Fibroblast of skin of abdomen (primary cell): Measurements from ENCODE around the gene CASKIN1.
"Not testable (repeated sequence)": the region's sequence is repeated elsewhere in the genome, so short reads cannot be mapped to it uniquely, and the experiment has no call there.

Experiments used
- DNase-seq: peaks from one replicate; pipeline ENCODE4 v3.0.0-alpha.2; 2013

CASKIN1 gene

GRCh38 chr16:2209258-2210008 lies 13.0 kb upstream of the CASKIN1 start:
- DNase-seq = no peak

- DNase-seq = no peak
These were observed 12.4 kb upstream of the CASKIN1 start for GRCh38 chr16:2208772-2209171.

DNA sequence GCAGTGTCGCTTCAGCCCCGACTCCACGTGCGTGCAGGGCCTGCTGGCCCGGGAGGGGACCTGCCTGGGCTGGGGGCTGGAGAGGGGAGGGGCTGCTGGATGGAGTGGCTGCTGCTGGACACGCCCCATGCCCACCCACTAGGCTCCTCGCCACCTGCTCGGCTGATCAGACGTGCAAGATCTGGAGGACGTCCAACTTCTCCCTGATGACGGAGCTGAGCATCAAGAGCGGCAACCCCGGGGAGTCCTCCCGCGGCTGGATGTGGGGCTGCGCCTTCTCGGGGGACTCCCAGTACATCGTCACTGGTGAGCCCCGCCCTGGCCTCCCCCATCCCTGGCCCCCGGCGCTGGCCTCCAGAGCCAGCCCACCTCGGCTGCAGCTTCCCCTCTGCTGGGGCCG lies 11.9 kb upstream of the CASKIN1 start:
- no peak for DNase-seq

DNA sequence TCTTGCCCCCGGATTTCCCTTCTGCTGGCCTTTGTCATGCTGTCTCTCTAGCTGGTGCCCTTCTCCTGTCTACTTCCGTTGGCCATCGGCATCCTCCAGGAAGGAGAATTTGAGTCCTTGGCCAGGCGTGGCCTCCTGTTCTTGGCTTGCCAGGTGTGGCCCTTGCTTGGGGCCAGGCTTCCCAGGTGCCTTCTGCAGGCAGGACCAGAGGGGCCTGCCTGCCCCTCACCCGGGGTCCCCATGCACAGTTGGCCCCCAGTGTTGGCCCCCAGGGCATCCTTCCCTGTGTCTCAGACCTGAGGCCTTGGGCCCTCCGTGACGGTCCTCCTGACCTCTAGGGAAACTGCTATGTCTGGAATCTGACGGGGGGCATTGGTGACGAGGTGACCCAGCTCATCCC lies 11.5 kb upstream of the CASKIN1 start:
- no peak for DNase-seq

GRCh38 chr16:2206780-2207433 lies 10.5 kb upstream of the CASKIN1 start:
- peak; percentile 25 for DNase-seq

DNA sequence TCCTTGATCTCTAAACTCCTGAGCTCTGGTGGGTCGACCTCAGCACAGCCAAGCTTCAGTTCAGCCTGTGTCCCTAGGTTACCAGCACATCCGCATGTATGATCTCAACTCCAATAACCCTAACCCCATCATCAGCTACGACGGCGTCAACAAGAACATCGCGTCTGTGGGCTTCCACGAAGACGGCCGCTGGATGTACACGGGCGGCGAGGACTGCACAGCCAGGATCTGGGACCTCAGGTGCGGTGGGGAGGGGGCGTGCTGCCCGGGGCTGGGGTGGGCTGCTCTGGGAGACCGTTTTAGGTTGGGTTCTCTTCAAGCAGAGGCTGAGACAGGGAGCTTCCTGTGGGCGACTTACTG lies 10.0 kb upstream of the CASKIN1 start:
- DNase-seq = no peak

DNA sequence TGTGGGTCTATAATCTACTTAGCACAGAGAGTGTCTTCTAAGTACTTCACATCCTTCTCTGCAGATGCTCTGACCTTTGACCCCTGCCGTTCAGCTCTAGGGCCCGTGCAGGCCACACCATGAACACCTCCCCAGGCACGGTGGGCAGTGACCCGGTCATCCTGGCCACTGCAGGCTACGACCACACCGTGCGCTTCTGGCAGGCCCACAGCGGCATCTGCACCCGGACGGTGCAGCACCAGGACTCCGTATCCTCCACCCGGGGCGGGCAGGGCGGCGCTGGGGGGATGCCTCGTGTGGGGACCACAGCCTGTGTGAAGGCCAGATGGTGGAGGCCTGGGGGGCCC lies 9.5 kb upstream of the CASKIN1 start:
- DNase-seq = no peak

GRCh38 chr16:2205104-2205966 lies 8.9 kb upstream of the CASKIN1 start, which contains the start of gene MLST8:
Gene MLST8 (plus strand): TSS chr16:2205454. CDS start chr16:2206086, 632 bp downstream.
- DNase-seq = peak; percentile 83

GRCh38 chr16:2204416-2205103 lies 8.2 kb upstream of the CASKIN1 start:
- no peak for DNase-seq

DNA sequence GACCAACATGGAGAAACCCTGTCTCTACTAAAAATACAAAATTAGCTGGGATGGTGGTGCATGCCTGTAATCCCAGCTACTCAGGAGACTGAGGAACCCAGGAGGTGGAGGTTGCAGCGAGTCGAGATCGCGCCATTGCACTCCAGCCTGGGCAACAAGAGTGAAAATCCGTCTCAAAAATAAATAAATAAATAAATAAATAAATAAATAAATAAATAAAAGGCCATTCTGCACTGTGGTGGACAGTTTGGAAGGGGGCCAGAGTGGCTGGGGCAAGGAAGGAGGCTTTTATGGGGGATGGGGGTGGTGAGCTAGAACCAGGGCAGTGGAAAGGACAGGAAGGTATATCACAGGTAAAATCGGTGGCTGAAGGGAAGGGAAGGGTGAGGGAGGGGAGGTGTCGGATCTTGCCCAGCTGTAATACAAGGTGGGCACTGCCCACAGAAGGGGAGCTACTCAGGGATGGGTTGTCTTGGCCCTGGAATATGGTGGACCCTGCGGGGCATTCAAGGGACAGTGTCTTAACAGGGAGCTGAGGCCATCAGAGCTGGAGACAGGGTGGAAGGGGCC lies 6.8 kb upstream of the CASKIN1 start:
- not testable (repeated sequence) for DNase-seq

GRCh38 chr16:2200313-2200712 lies 3.9 kb upstream of the CASKIN1 start:
- DNase-seq = no peak

- DNase-seq = no peak
These were observed 3.3 kb upstream of the CASKIN1 start for GRCh38 chr16:2199621-2200139.

GRCh38 chr16:2199095-2199494 lies 2.7 kb upstream of the CASKIN1 start:
- DNase-seq = no peak

DNA sequence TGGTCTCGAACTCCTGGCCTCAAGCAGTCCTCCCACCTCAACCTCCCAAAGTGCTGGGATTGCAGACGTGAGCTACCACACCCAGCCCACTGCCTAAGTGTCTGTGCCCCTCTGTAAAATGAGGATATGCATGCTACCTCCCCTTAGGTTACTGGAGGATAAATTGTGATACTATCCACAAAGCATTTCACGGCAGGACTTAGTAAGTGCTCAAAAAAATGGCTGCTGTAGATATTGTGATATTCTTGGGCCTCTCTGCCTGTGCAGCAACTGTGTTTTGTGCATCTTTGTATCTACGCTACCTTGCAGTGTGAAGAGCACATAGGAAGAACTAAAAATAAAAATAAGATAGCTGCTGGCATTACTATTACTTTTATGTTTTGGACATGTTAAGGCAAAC lies 1.9 kb upstream of the CASKIN1 start:
- DNase-seq = no peak

- no peak for DNase-seq
These were observed 1.4 kb upstream of the CASKIN1 start for GRCh38 chr16:2197765-2198164.

- DNase-seq = no peak
These were observed 641 bp upstream of the CASKIN1 start for GRCh38 chr16:2196981-2197511.

GRCh38 chr16:2195322-2196161 lies 863 bp downstream of the CASKIN1 start:
- DNase-seq = no peak

DNA sequence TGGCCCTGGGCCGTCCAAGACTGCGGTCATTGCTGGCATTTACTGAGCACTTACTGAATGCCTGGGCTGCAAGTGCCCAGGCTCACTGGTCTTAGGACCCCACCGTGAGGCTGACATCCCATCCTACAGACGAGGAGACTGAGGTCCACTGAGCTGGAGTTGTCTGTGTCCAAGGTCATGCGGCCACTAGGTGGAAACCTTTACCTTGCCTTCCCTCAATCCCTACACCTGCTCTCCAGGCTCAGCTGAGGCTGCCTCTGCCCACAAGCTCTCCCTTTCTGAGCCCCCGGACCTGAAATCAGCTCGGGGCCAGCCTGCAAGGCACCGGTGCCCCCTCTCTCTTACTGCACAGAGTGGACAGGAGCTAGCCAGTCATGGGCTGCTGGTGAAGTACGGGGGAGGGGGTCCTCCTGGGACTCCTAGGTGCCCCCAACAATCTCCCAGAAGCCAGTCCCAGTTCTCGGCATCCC lies 1.5 kb downstream of the CASKIN1 start:
- peak; percentile 20 for DNase-seq

DNA sequence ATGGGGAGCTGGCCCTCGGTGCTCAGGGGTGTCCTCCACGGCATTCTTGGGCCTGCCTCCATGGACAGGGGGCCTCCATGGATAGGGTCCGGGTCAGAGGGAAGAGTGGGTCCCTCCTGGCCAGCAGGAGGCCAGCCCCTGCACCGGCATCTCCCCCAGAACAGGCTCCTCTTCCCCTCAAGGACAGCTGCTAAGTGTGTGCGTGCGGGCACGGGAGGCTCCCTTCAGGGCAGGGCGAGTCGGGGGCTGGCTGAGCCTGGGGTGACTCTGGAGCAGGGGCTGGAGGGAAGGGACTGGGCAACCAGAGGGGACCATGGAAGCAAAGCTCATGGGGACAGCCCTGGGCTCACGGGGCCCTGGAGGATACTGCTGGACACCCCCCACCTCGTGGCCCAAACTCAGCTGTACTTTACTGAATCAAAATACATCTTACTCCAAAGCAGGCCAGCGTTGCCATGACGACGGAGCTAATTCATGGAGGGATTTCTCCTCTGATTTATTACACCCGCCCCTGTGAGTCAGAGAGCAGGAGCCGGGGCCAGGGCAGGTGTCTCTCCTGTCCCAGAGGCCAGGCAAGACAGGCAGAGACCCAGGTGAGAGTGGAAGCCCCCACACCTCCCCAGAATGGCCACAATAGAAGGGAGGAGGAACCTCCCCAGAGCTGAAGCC lies 2.1 kb downstream of the CASKIN1 start:
- DNase-seq = peak; percentile 57

GRCh38 chr16:2191446-2191706 lies 5.0 kb downstream of the CASKIN1 start:
- DNase-seq = no peak
